DMS 273 (cell line): ENCODE measurements around the gene XRCC2.
"Not testable (repeated sequence)": the region's sequence is repeated elsewhere in the genome, so short reads cannot be mapped to it uniquely, and the experiment has no call there.

Experiments used
- DNase-seq: peaks from one replicate; lab custom pipeline; 2025; ENCODE audit not compliant: unreplicated experiment; lab: John Stamatoyannopoulos, UW

Gene XRCC2

GRCh38 chr7:152675759-152676636 is at the start of gene XRCC2:
Gene XRCC2 (minus strand): TSS chr7:152676141. CDS start chr7:152676079, 62 bp downstream.
- peak; percentile 98 for DNase-seq

DNA sequence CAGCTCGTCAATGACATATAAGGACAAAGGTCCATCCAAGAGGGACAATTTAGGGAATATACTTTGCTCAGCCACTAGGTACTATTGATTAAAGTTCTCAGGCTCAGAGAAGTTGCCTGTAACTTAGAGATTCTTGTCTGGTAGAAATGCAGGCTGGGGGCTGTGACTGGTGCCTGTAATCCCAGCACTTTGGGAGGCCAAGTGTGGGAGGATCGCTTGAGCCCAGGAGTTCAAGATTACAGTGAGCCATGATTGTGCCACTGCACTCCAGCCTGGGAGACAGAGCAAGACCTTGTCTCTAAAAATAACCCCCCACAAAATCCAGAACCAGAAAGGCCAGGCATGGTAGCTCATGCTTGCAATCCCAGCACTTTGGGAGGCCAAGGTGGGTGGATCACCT is 47.4 kb upstream of the XRCC2 start:
- DNase-seq: no peak

DNA sequence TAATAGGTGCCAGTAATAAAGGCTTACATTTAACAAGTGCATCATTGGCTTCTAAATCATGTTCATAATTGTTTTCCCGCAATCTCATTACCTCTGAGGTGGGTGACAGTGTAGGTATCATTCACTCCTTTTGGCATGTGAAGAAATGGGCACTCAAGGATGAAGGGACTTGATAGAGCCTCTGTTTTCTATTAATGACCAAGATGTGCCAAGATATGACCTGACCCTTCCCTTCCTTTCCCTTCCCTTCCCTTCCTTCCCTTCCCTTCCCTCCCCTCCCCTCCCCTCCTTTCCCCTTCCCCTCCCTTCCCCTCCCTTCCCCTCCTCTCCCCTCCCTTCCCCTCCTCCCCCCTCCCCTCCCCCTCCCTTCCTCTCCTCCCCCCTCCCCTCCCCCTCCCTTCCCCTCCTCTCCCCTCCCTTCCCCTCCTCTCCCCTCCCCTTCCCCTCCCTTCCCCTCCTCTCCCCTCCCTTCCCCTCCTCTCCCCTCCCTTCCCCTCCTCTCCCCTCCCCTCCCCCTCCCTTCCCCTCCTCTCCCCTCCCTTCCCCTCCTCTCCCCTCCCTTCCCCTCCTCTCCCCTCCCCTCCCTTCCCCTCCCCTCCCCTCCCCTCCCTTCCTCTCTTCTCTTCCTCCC is 36.6 kb upstream of the XRCC2 start:
- not testable (repeated sequence) for DNase-seq

- DNase-seq: no peak
Observed at GRCh38 chr7:152711444-152711944, 35.6 kb upstream of the XRCC2 start.

- no peak for DNase-seq
Observed at GRCh38 chr7:152710153-152710442, 34.2 kb upstream of the XRCC2 start.

DNA sequence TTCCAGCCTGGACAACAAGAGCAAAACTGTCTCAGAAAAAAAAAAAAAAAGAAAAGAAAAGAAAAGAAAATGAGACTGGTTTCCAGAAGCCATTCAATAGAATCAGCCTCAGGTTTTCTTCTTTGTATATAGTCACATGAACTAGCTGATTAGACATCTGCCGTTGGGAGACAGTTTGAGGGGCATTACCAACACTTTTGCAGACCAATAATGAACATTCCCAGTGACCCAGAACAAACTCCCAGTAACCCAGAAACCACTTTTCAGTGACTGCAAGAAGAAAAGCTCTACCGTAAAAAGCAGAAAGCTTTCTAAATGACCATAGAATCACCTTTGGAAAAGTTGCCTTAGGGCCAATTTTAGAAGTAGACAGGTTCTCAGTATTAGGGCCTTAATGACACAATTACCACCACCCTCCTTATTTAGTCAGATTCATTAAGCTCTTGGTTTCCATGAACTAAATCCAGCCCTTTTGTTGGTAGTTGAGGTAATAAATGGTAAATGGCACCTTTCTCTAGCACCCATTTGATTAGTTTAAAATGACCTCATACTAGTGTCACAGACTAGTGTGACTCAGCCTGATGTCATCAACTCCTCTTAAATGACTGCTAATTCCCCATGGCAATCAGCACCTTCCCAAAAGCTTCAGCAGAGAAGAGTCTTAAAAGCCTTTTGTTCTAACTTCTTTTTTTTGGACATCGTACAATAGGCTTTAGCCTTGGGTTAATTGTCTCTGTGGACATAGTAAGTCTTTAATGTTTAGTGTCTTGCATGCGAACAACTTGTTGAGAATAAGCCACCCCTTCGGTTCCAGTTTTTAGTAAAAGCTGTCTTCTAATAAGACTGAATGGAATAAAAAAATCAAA is 33.6 kb upstream of the XRCC2 start:
- peak; percentile 38 for DNase-seq

- DNase-seq: no peak
Observed at GRCh38 chr7:152704796-152705384, 28.9 kb upstream of the XRCC2 start.

DNA sequence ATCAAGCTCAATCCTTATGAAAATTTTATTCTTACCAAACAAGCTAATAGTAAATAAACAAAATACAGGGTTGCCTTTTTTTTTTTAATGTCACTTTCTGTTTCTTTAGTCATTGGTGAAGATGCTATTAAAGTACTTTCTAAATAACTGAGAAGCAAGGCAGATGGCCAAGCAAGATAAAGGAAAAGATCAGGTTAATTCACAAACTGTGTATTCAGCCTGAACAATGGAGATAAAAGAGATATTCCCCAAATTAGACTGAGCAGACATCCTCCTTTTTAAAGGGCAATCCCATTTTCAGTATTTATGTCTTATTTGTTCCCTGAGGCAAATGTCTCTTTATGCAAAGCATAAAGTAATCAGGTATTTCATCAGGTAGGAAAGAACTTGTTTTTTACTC is 23.1 kb upstream of the XRCC2 start:
- peak; percentile 30 for DNase-seq

DNA sequence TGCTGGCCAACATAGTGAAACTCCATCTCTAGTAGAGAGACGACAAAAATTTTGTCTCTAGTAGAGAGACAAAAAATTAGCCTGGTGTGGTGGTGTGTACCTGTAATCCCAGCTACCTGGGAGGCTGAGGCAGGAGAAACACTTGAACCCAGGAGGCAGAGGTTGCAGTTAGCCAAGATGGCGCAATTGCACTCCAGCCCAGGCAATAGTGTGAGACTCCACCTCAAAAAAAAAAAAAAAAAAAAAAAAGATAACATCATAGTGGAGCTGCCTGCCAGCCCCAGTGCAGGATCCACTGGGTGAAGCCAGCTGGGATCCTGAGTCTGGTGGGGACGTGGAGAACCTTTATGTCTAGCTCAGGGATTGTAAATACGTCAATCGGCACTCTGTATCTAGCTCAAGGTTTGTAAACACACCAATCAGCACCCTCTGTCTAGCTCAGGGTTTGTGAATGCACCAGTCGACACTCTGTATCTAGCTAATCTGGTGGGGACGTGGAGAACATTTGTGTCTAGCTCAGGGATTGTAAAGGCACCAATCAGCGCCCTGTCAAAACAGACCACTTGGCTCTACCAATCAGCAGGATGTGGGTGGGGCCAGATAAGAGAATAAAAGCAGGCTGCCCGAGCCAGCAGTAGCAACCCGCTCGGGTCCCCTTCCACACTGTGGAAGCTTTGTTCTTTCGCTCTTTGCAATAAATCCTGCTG is 21.5 kb upstream of the XRCC2 start:
- not testable (repeated sequence) for DNase-seq

DNA sequence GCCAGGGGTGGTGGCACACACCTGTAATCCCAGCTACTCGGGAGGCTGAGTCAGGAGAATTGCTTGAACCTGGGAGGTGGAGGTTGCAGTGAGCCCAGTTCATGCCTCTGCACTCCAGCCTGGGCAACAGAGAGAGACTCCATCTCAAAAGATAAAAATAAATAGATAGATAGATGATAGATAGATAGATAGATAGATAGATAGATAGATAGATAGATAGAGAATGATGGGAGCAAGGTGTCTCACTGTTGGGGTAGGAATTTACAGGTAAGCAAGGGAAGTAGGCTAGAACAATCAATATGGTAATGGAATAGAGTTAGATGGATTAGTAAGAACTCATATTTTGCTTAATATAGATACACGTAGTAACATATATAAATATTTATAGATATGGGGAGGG is 16.3 kb upstream of the XRCC2 start:
- not testable (repeated sequence) for DNase-seq

- no peak for DNase-seq
Observed at GRCh38 chr7:152683297-152683696, 7.4 kb upstream of the XRCC2 start.

- DNase-seq: no peak
Observed at GRCh38 chr7:152677808-152678670, 2.1 kb upstream of the XRCC2 start.

GRCh38 chr7:152674860-152675758 is 832 bp downstream of the XRCC2 start:
- DNase-seq: peak; percentile 86

GRCh38 chr7:152673897-152674296 is 2.0 kb downstream of the XRCC2 start:
- no peak for DNase-seq

GRCh38 chr7:152672626-152673025 is 3.3 kb downstream of the XRCC2 start:
- no peak for DNase-seq

- no peak for DNase-seq
Observed at GRCh38 chr7:152669758-152670157, 6.2 kb downstream of the XRCC2 start.

GRCh38 chr7:152668975-152669374 is 7.0 kb downstream of the XRCC2 start:
- DNase-seq: no peak

GRCh38 chr7:152667958-152668357 is 8.0 kb downstream of the XRCC2 start:
- no peak for DNase-seq
